Measurements from ENCODE around the gene NR3C2.
A peak's percentile ranks its signal among the peaks of the same experiment; 100 is the strongest.

The NR3C2 gene

DNA sequence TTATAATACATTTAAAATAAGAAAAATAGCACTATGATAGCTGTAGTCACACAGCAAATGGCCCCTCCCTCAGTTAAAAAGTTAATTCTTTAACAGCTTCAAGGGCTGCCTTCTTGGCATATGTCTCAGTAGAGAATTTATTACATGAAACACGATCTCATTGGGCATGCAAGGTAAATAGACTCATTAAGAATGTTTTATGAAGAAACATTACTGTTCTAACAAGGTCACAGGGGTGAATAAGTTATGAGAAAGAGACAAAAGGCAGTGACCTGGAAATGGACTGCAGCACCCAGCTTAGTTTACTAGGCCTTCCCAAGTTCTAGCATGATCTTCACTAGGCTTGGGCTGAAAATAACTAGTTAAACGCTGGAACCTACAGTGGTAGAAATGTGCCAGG lies 277.7 kb downstream of the NR3C2 start:
- DNase-seq (ENCODE audit: extremely low read depth, low read depth) = no peak
- TF ChIP-seq, protein P1, sequence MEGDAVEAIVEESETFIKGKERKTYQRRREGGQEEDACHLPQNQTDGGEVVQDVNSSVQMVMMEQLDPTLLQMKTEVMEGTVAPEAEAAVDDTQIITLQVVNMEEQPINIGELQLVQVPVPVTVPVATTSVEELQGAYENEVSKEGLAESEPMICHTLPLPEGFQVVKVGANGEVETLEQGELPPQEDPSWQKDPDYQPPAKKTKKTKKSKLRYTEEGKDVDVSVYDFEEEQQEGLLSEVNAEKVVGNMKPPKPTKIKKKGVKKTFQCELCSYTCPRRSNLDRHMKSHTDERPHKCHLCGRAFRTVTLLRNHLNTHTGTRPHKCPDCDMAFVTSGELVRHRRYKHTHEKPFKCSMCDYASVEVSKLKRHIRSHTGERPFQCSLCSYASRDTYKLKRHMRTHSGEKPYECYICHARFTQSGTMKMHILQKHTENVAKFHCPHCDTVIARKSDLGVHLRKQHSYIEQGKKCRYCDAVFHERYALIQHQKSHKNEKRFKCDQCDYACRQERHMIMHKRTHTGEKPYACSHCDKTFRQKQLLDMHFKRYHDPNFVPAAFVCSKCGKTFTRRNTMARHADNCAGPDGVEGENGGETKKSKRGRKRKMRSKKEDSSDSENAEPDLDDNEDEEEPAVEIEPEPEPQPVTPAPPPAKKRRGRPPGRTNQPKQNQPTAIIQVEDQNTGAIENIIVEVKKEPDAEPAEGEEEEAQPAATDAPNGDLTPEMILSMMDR (IDR thresholded peaks at IDR 0.05; ENCODE audit: low read depth, low read length) = no peak

DNA sequence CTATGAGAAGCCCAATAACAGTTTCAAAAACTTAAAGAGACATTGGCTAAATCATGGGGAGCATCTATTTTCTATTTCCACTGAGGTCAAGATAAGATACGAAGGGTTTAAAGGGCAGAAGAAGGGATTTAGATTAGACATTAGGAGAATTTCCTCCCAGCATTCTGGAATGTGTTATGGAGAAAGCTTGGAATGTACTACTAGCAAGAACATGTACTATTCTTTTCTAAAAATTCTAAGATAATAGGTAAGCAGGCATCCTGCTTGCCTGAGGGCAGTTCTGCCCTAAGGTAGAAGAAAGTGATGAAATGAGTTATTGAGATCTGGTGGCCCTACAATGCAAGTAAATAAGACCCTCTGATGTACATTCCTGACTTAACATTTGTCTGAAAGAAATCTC lies 279.2 kb downstream of the NR3C2 start:
- TF ChIP-seq, protein P1 (IDR thresholded peaks at IDR 0.05; ENCODE audit: low read depth, low read length) = no peak
- no peak for DNase-seq (ENCODE audit: extremely low read depth, low read depth)

DNA sequence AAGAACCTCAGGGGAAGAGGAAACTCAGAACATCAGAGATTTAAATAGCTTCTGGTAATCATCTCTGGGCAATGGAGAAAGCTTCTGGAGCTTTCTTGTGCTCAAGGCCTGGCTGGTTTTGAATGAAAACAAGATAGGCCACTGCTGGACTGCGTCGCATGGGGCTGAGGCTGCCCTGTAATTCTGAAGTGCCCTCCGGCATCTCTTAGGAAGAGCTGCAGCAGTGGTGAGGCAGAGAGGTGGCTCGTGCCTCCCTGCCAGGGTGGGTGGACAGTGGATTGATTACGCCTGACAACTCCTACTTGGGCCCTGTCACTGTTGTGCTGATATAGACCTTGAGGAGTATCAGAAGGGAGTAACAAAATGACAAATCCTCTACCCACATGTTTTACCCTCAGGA lies 279.7 kb downstream of the NR3C2 start:
- TF ChIP-seq, protein P1 (IDR thresholded peaks at IDR 0.05; ENCODE audit: low read depth, low read length) = no peak
- no peak for DNase-seq (ENCODE audit: extremely low read depth, low read depth)

DNA sequence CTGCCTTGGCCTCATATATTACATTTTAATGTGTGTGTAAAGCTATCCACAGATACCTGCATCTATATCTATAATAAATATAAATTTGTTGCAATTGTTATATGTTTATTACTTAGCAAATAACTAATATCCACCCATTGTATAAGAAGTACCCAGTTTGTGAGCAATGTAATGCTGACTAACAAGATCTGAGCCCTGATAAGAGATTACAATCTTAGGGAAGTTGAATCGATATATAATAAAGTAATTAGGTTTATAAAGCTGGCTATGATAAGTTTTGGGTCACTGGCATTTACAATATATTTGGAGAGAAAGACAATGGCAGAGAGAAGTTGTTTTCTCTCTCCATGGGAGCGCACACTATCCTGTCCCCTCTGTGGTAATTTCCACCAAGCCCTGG lies 280.6 kb downstream of the NR3C2 start:
- TF ChIP-seq, protein P1 (IDR thresholded peaks at IDR 0.05; ENCODE audit: low read depth, low read length) = no peak
- DNase-seq (ENCODE audit: extremely low read depth, low read depth) = no peak

DNA sequence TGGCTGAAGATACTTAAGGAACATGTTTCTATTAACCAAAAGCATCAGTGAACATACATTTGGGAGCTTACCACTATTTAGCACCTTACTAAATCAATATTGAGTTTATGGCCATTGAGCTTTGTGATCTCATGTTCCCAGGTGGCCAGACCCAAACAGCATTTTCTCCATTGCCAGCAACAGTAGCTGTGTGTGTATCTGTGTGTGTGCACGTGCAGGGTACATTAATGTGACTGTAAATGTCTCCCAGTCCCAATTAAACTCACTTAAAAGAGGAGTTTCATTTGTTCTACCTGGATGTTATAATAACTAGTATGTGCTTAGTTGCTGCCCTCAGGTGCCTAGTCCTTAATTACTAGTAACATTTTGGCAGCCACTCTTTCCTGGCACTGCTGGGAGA lies 282.4 kb downstream of the NR3C2 start:
- no peak for DNase-seq (ENCODE audit: extremely low read depth, low read depth)
- TF ChIP-seq, protein P1 (IDR thresholded peaks at IDR 0.05; ENCODE audit: low read depth, low read length) = no peak

DNA sequence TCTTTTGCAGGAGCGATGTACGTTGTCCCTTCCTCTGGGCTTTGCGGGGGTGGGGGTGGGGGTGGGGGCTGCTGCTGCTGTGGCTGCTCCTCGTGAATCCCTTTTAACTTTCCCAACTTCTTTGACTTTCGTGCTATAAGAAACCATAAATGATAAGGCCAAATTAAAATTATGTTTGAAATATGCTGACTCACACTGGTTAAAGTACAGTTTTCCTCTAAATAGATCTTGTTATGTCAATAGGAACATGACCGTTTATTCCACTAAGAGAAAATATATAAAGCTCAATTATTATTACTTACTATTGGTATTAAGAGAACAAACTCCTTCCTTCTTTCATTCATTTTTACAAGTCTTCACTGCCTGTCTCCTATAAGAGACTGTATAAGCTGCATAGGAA lies 287.4 kb downstream of the NR3C2 start:
- TF ChIP-seq, protein P1 (IDR thresholded peaks at IDR 0.05; ENCODE audit: low read depth, low read length) = no peak
- no peak for DNase-seq (ENCODE audit: extremely low read depth, low read depth)

DNA sequence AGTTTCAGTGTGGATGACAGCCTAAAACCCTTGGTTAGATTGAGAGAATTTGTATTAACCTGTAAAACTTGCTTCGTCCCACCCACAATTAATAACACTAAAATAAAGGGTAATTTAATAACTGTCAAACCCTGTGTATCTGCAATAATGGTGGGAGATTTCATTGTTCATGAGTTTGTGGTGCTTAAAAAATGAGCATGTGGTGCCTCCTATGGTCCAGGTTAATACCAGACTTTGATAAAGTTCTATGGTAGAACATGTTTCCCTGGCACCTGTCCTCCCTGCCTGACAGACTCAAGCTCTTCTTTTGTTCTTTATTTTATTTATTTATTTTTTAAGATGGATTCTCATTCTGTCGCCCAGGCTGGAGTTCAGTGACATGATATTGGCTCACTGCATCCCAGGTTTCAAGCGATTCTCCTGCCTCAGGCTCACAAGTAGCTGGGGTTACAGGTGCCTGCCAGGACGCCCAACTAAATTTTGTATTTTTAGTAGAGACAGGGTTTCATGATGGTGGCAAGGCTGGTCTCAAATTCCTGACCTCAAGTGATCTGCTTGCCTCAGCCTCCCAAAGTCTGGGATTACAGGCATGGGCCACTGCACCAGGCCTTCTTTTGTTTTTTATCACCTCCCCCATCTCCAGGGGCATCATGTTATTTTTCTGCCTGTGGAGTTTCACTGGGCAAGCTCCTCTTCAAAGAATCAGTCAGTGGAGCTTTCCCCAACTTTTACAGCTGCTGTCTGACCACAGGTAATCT lies 289.2 kb downstream of the NR3C2 start:
- TF ChIP-seq, protein P1 (IDR thresholded peaks at IDR 0.05; ENCODE audit: low read depth, low read length) = peak; percentile 7
- DNase-seq (ENCODE audit: extremely low read depth, low read depth) = no peak
